GM12875 (cell line): ENCODE measurements around the gene NCBP3.
"Not testable (repeated sequence)": the region's sequence is repeated elsewhere in the genome, so short reads cannot be mapped to it uniquely, and the experiment has no call there.

Experiments used
- H3K4me3 ChIP-seq: one replicate; pipeline ENCODE4 v1.5.1; 2011; ENCODE audit warnings: low read depth, low read length, control low read depth
- CTCF ChIP-seq: IDR thresholded peaks from 2 replicates; pipeline ENCODE4 v1.5.1; 2011; ENCODE audit warnings: low read depth, mild to moderate bottlenecking, control low read depth, inconsistent platforms, low read length, moderate library complexity, borderline replicate concordance; ENCODE audit not compliant: insufficient read depth

Gene NCBP3

GRCh38 chr17:3847165-3847670, 1.2 kb upstream of the NCBP3 start:
- no peak overlapping the region for H3K4me3 ChIP-seq
- no peak for TF ChIP-seq CTCF

- H3K4me3 ChIP-seq = no peak overlapping the region
- TF ChIP-seq CTCF = no peak
Measured at GRCh38 chr17:3846437-3847164, 555 bp upstream of the NCBP3 start.

DNA sequence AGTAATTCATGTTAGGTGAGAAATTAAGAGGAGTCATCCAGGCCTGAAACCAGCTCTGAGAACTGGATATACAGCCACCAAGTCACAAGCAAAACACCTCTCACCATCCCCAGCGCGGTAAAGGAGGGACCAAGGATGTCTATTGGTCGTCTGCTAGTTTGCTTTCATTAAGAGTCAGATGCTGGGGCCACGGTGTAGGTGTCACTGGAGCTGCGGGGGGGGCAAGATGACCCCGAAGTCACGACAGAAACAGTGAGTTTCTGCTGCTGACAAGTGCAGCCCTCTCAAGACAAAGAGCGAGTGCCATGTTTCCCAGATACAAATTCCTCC, 790 bp downstream of the NCBP3 start:
- peak overlapping the region; percentile 95 for H3K4me3 ChIP-seq
- no peak for TF ChIP-seq CTCF

DNA sequence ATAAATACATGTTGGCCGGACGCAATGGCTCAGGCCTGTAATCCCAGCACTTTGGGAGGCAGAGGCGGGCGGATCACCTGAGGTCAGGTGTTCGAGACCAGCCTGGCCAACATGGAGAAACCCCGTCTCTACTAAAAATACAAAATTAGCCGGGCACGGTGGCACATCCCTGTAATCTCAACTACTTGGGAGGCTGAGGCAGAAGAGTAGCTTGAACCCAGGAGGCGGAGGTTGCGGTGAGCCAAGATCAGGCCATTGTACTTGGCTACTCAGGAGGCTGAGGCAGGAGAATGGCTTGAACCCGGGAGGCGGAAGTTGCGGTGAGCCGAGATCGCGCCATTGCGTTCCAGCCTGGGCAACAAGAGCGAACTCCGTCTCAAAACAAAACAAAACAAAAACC, 1.5 kb downstream of the NCBP3 start:
- H3K4me3 ChIP-seq = not testable (repeated sequence)

GRCh38 chr17:3843935-3844516, 2.0 kb downstream of the NCBP3 start:
- TF ChIP-seq CTCF = peak; percentile 76
- no peak overlapping the region for H3K4me3 ChIP-seq

- no peak for TF ChIP-seq CTCF
- H3K4me3 ChIP-seq = no peak overlapping the region
Measured at GRCh38 chr17:3838206-3838605, 7.8 kb downstream of the NCBP3 start.

GRCh38 chr17:3836551-3836950, 9.5 kb downstream of the NCBP3 start:
- no peak for TF ChIP-seq CTCF

More at GRCh38 chr17:3836551-3836950, 9.5 kb downstream of the NCBP3 start:
- H3K4me3 ChIP-seq = no peak overlapping the region
